EH (cell line): Measurements from ENCODE around the gene KLHL28.
A peak's percentile ranks its signal among the peaks of the same experiment; 100 is the strongest.
"Not testable (repeated sequence)": the region's sequence is repeated elsewhere in the genome, so short reads cannot be mapped to it uniquely, and the experiment has no call there.

ENCODE experiments used
- DNase-seq: peaks from one replicate; pipeline ENCODE4 v3.0.0-alpha.2; 2015; ENCODE audit warnings: low read depth

Gene KLHL28

GRCh38 chr14:44897041-44897844 lies 64.5 kb downstream of the KLHL28 start:
- DNase-seq: peak; percentile 98

- no peak for DNase-seq
Measured at GRCh38 chr14:44896275-44897040, 65.3 kb downstream of the KLHL28 start.

DNA sequence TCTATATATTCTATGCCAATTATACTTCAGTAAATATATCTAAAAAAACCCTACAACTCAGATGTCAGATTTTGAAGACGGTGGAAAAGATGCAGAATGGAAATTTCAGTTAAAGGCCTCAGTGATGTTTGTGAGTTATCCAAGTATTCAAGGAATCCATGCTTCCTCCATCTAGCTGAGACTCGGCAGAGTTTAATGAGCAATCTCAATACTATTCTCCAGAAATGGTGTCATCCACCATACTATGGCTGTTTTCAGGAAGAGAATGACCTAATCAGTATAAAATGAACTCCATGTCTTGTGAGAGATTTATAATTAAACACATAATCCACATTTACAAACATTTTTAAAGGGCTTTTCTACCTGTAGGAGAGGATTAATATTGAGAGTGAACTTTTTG lies 66.0 kb downstream of the KLHL28 start:
- DNase-seq: peak; percentile 94

GRCh38 chr14:44893535-44893934 lies 68.2 kb downstream of the KLHL28 start:
- no peak for DNase-seq

- DNase-seq: not testable (repeated sequence)
Measured at GRCh38 chr14:44891726-44892372, 69.9 kb downstream of the KLHL28 start.

GRCh38 chr14:44889595-44890471 lies 71.9 kb downstream of the KLHL28 start:
- no peak for DNase-seq

- no peak for DNase-seq
Measured at GRCh38 chr14:44887596-44887955, 74.2 kb downstream of the KLHL28 start.

- no peak for DNase-seq
Measured at GRCh38 chr14:44886860-44887595, 74.7 kb downstream of the KLHL28 start.

DNA sequence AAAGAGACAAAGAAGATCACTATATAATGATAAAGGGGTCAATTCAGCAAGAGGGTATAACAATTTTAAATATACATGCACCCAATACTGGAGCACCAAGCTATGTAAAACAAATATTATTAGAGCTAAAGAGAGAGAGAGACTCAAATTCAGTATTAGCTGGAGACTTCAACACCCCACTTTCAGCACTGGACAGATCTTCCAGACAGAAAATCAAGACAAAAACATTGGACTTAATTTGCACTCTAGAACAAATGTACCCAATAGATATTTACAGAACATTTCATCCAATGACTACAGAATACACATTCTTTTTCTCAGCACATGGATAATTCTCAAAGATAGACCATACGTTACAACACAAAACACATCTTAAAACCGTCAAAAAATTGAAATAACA lies 81.0 kb downstream of the KLHL28 start:
- DNase-seq: no peak
